ENCODE results near the gene PLAU.

- no peak for TF ChIP-seq CTCF (conservative IDR thresholded peaks at IDR 0.05; ENCODE audit: low read depth in 2 of 2)
- no peak for TF ChIP-seq EZH2phosphoT487 (IDR thresholded peaks at IDR 0.05; ENCODE audit: unreplicated experiment)
- no peak for TF ChIP-seq ZNF114 (CRISPR knock-in tag; IDR thresholded peaks at IDR 0.05)
- TF ChIP-seq JUNB (IDR thresholded peaks at IDR 0.05; ENCODE audit: unreplicated experiment), result no peak
- TF ChIP-seq EZH2 (IDR thresholded peaks at IDR 0.05; ENCODE audit: low read depth, unreplicated experiment), result no peak
- TF ChIP-seq POLR2AphosphoS5 (IDR thresholded peaks at IDR 0.05; ENCODE audit: low read depth), result no peak
- TF ChIP-seq CREB1 (CRISPR knock-in tag; IDR thresholded peaks at IDR 0.05; ENCODE audit: low read depth), result no peak
- TF ChIP-seq REST (IDR thresholded peaks at IDR 0.05; ENCODE audit: unreplicated experiment), result no peak
- TF ChIP-seq STAT1 (IDR thresholded peaks at IDR 0.05; ENCODE audit: unreplicated experiment), result no peak
- no peak for TF ChIP-seq ETS1 (IDR thresholded peaks at IDR 0.05)
These were observed 33.3 kb upstream of the PLAU start for GRCh38 chr10:73877533-73878160.
